Testis (tissue), 2 donors: ENCODE measurements around the gene NBEA.

Experiments
- CTCF ChIP-seq, 3 experiments: fragments of 450-650 bp in 2 of 3; fragments of 200-600 bp in 1 of 3; sonication (generic) in 1 of 3; IDR thresholded peaks; one replicate each; pipeline ENCODE4 v1.5.1; 2016 to 2019; ENCODE audit warnings: antibody characterized with exemption in 3 of 3, mild to moderate bottlenecking in 2 of 3, moderate library complexity in 1 of 3
- POLR2A ChIP-seq: fragments of 450-650 bp; IDR thresholded peaks from one replicate; pipeline ENCODE4 v1.6.1; 2017; ENCODE audit warnings: antibody characterized with exemption, mild to moderate bottlenecking, moderate library complexity

GRCh38 chr13:35378939-35379338, 436.9 kb downstream of the NBEA start:
- TF ChIP-seq POLR2A (no peak), CTCF (IDR thresholded peaks at IDR 0.05) (no peak)
